Muscle layer of duodenum (tissue), 2 donors: ENCODE measurements around the gene AHDC1.

Experiments
- H3K27ac ChIP-seq: one replicate; pipeline ENCODE4 v1.7.0; 2013; ENCODE audit warnings: mild to moderate bottlenecking, low read length
- H3K27me3 ChIP-seq: one replicate; pipeline ENCODE4 v1.7.0; 2013; ENCODE audit warnings: low read depth, mild to moderate bottlenecking, control low read depth, low read length
- H3K36me3 ChIP-seq, 2 donors: one replicate each; pipeline ENCODE4 v1.7.0; 2013; ENCODE audit warnings: low read length in 2 of 2, control low read depth in 1 of 2, mild to moderate bottlenecking in 1 of 2; ENCODE audit not compliant: insufficient read depth in 2 of 2, control insufficient read depth in 1 of 2
- H3K4me1 ChIP-seq, 2 donors: one replicate each; pipeline ENCODE4 v1.7.0; 2013; ENCODE audit warnings: low read length in 2 of 2, mild to moderate bottlenecking in 2 of 2, control low read depth in 1 of 2, moderate library complexity in 1 of 2; ENCODE audit not compliant: insufficient read depth in 2 of 2, control insufficient read depth in 1 of 2
- H3K4me3 ChIP-seq, 2 donors: one replicate each; pipeline ENCODE4 v1.7.0; 2013; ENCODE audit warnings: low read length in 2 of 2, low read depth in 1 of 2, mild to moderate bottlenecking in 1 of 2
- H3K9me3 ChIP-seq, 2 donors: one replicate each; pipeline ENCODE4 v1.7.0; 2013; ENCODE audit warnings: low read length in 2 of 2, control low read depth in 1 of 2, mild to moderate bottlenecking in 1 of 2; ENCODE audit not compliant: control insufficient read depth in 1 of 2
- donor health status: healthy.

AHDC1 gene

GRCh38 chr1:27518808-27519207 is 85.1 kb downstream of the AHDC1 start:
- Histone ChIP-seq H3K4me1 (peaks cover 28 to 50% of the 10 kb centered on the region in 2 donors), H3K9me3 (no peaks in the 10 kb centered on the region), H3K27ac (peak overlapping the region; percentile 2), H3K36me3 (no peaks in the 10 kb centered on the region), H3K4me3 (no peak overlapping the region), H3K27me3 (no peaks in the 10 kb centered on the region)

- Histone ChIP-seq H3K36me3 (no peaks in the 10 kb centered on the region), H3K4me1 (peaks cover 21 to 48% of the 10 kb centered on the region in 2 donors), H3K4me3 (no peak overlapping the region), H3K27ac (peak overlapping the region; percentile 64), H3K9me3 (no peaks in the 10 kb centered on the region), H3K27me3 (no peaks in the 10 kb centered on the region)
These were observed 85.8 kb downstream of the AHDC1 start for GRCh38 chr1:27517907-27518718.

GRCh38 chr1:27517301-27517700 is 86.6 kb downstream of the AHDC1 start:
- peaks cover 14 to 40% of the 10 kb centered on the region in 2 donors for H3K4me1 ChIP-seq
- H3K4me3 ChIP-seq: no peak overlapping the region
- H3K9me3 ChIP-seq: no peaks in the 10 kb centered on the region
- H3K36me3 ChIP-seq: no peaks in the 10 kb centered on the region
- no peak overlapping the region for H3K27ac ChIP-seq
- no peaks in the 10 kb centered on the region for H3K27me3 ChIP-seq

- Histone ChIP-seq H3K27me3 (no peaks in the 10 kb centered on the region), H3K4me3 (no peak overlapping the region), H3K27ac (no peak overlapping the region), H3K9me3 (no peaks in the 10 kb centered on the region), H3K36me3 (no peaks in the 10 kb centered on the region), H3K4me1 (peaks cover 3 to 23% of the 10 kb centered on the region in 2 donors)
These were observed 88.3 kb downstream of the AHDC1 start for GRCh38 chr1:27515626-27516025.

- Histone ChIP-seq H3K4me3 (no peak overlapping the region), H3K27me3 (no peaks in the 10 kb centered on the region), H3K27ac (no peak overlapping the region), H3K9me3 (no peaks in the 10 kb centered on the region), H3K4me1 (peaks cover 8 to 13% of the 10 kb centered on the region in 2 donors), H3K36me3 (no peaks in the 10 kb centered on the region)
These were observed 90.0 kb downstream of the AHDC1 start for GRCh38 chr1:27513958-27514357.

GRCh38 chr1:27513528-27513927 is 90.4 kb downstream of the AHDC1 start:
- H3K27ac ChIP-seq: no peak overlapping the region
- H3K36me3 ChIP-seq: no peaks in the 10 kb centered on the region
- H3K4me1 ChIP-seq: peaks cover 8 to 13% of the 10 kb centered on the region in 2 donors
- no peaks in the 10 kb centered on the region for H3K9me3 ChIP-seq
- no peaks in the 10 kb centered on the region for H3K27me3 ChIP-seq
- H3K4me3 ChIP-seq: no peak overlapping the region

GRCh38 chr1:27509127-27510080 is 94.5 kb downstream of the AHDC1 start:
- H3K36me3 ChIP-seq: no peaks in the 10 kb centered on the region
- no peaks in the 10 kb centered on the region for H3K9me3 ChIP-seq
- no peak overlapping the region for H3K4me3 ChIP-seq
- H3K27ac ChIP-seq: no peak overlapping the region
- peaks cover 18 to 22% of the 10 kb centered on the region in 2 donors for H3K4me1 ChIP-seq
- H3K27me3 ChIP-seq: no peaks in the 10 kb centered on the region

GRCh38 chr1:27507960-27508665 is 95.8 kb downstream of the AHDC1 start:
- Histone ChIP-seq H3K36me3 (no peaks in the 10 kb centered on the region), H3K9me3 (no peaks in the 10 kb centered on the region), H3K27ac (no peak overlapping the region), H3K4me3 (no peak overlapping the region), H3K4me1 (peaks cover 19 to 25% of the 10 kb centered on the region in 2 donors), H3K27me3 (no peaks in the 10 kb centered on the region)

GRCh38 chr1:27506703-27507102 is 97.2 kb downstream of the AHDC1 start:
- H3K4me1 ChIP-seq: peaks cover 19 to 25% of the 10 kb centered on the region in 2 donors
- H3K4me3 ChIP-seq: no peak overlapping the region
- no peaks in the 10 kb centered on the region for H3K36me3 ChIP-seq
- no peak overlapping the region for H3K27ac ChIP-seq
- H3K27me3 ChIP-seq: no peaks in the 10 kb centered on the region
- no peaks in the 10 kb centered on the region for H3K9me3 ChIP-seq

- peaks cover 19 to 25% of the 10 kb centered on the region in 2 donors for H3K4me1 ChIP-seq
- H3K36me3 ChIP-seq: no peaks in the 10 kb centered on the region
- no peak overlapping the region for H3K4me3 ChIP-seq
- no peaks in the 10 kb centered on the region for H3K9me3 ChIP-seq
- peak overlapping the region; percentile 74 for H3K27ac ChIP-seq
- no peaks in the 10 kb centered on the region for H3K27me3 ChIP-seq
These were observed 98.6 kb downstream of the AHDC1 start for GRCh38 chr1:27505420-27505680.
